Motor neuron (in vitro differentiated cells): ENCODE results near the gene ZFYVE28. TPM values are rescaled to one million over a fixed set of nuclear protein-coding genes. Genes with fewer than 3 reads are reported as not detected.

Source experiments
- ATAC-seq, 8 experiments: fragments of 200-7000 bp; cut with Tn5 transposase; replicated peaks in 6 of 8; 2 replicates each; pipeline ENCODE4 v1.8.0; 2021; ENCODE audit warnings: mild to moderate bottlenecking in 8 of 8, moderate library complexity in 8 of 8
- H3K27ac ChIP-seq, 2 donors: fragments of 250-450 bp; sonication (Bioruptor Pico); 2 replicates each; pipeline ENCODE4 v1.9.0; 2021; ENCODE audit warnings: antibody characterized with exemption in 2 of 2, mild to moderate bottlenecking in 2 of 2, moderate library complexity in 1 of 2
- H3K4me1 ChIP-seq, 2 donors: fragments of 250-450 bp; sonication (Bioruptor Pico); replicated peaks in 1 of 2; 2 replicates each; pipeline ENCODE4 v1.6.1; 2021; ENCODE audit warnings: antibody characterized with exemption in 2 of 2, mild to moderate bottlenecking in 2 of 2, moderate library complexity in 1 of 2
- H3K4me3 ChIP-seq, 5 donors: fragments of 250-450 bp; sonication (Bioruptor Pico); 2 replicates each; pipeline ENCODE4 v1.9.0; 2021; ENCODE audit warnings: antibody characterized with exemption in 5 of 5, mild to moderate bottlenecking in 5 of 5, moderate library complexity in 4 of 5
- WGBS, 10 experiments: fragments of 450-650 bp; shearing (Covaris generic); methylation state at CpG; one replicate each; pipeline ENCODE4 v1.0.0; 2022; 5-methylcytosine and 5-hydroxymethylcytosine counted together
- in situ Hi-C, 9 experiments: fragments of 400-800 bp; cut with MboI; loops; one replicate each; pipeline ENCODE4 v1.15.0; 2021; ENCODE audit warnings: low sequenced_read_pairs in 9 of 9, low pct_unique_long_range_greater_than_20kb in 2 of 9; ENCODE audit not compliant: unreplicated experiment in 9 of 9
- total RNA-seq, 8 experiments: library from RNA; unstranded; fragments of 300-600 nt; gene quantifications; 2 replicates each; pipeline versions ENCODE4 v1.2.3 to v1.2.4, GENCODE V29; 2022

Gene ZFYVE28
- total RNA-seq, 8 experiments from 2014 or later, result 1.1 to 8.2 (median 4.3) TPM

GRCh38 chr4:2273657-2274319 is 144.7 kb downstream of the ZFYVE28 start:
- in situ Hi-C loops, result no loop called here
- ATAC-seq, result peak in 3 of 8 experiments; percentile 12 to 38 (median 32)
- WGBS, 10 experiments, result 59 to 100% (median 72%) methylated on average over 1 to 3 of the region's 24 CpGs; no CpG with 5 or more reads in 6 of the 10 experiments

GRCh38 chr4:2273221-2273620 is 145.2 kb downstream of the ZFYVE28 start:
- H3K4me1 ChIP-seq, result peaks cover 3% of the 10 kb centered on the region in 2 donors
- ATAC-seq, result peak in 2 of 8 experiments; percentile 4 to 15
- 10 to 89% (median 80%) methylated on average over 2 to 6 of the region's 15 CpGs; no CpG with 5 or more reads in 5 of the 10 experiments for WGBS, 10 experiments
- in situ Hi-C loops, result no loop called here
- no peak overlapping the region for H3K27ac ChIP-seq
- no peak overlapping the region for H3K4me3 ChIP-seq

More at GRCh38 chr4:2273657-2274319, 144.7 kb downstream of the ZFYVE28 start:
- H3K4me1 ChIP-seq, result peaks cover 3% of the 10 kb centered on the region in 2 donors
- H3K4me3 ChIP-seq, result no peak overlapping the region
- no peak overlapping the region for H3K27ac ChIP-seq

- in situ Hi-C loops, result no loop called here
- 69 to 86% methylated on average over 3 of the region's 6 CpGs; no CpG with 5 or more reads in 8 of the 10 experiments for WGBS, 10 experiments
- no peak overlapping the region for H3K27ac ChIP-seq
- H3K4me1 ChIP-seq, result peaks cover 3% of the 10 kb centered on the region in 2 donors
- no peak for ATAC-seq
- H3K4me3 ChIP-seq, result no peak overlapping the region
Observed at GRCh38 chr4:2272828-2273120, 145.7 kb downstream of the ZFYVE28 start.

- H3K4me3 ChIP-seq, result no peak overlapping the region
- ATAC-seq, result peak in 2 of 8 experiments; percentile 8 to 17
- in situ Hi-C loops, result no loop called here
- 74 to 100% (median 85%) methylated on average over 2 to 5 of the region's 25 CpGs; no CpG with 5 or more reads in 5 of the 10 experiments for WGBS, 10 experiments
- no peak overlapping the region for H3K27ac ChIP-seq
- peaks cover 3% of the 10 kb centered on the region in 2 donors for H3K4me1 ChIP-seq
Observed at GRCh38 chr4:2272026-2272827, 146.2 kb downstream of the ZFYVE28 start.

GRCh38 chr4:2271279-2272025 is 147.0 kb downstream of the ZFYVE28 start:
- H3K4me1 ChIP-seq, result peaks cover 3% of the 10 kb centered on the region in 2 donors
- peak in 1 of 8 experiments; percentile 2 for ATAC-seq
- H3K27ac ChIP-seq, result no peak overlapping the region
- H3K4me3 ChIP-seq, result no peak overlapping the region
- in situ Hi-C loops, result no loop called here
- 100% methylated on average over 1 of the region's 27 CpGs; no CpG with 5 or more reads in 9 of the 10 experiments for WGBS, 10 experiments

- H3K4me1 ChIP-seq, result peaks cover 3 to 7% of the 10 kb centered on the region in 2 donors
- H3K27ac ChIP-seq, result no peak overlapping the region
- no peak for ATAC-seq
- in situ Hi-C loops, result no loop called here
- WGBS, 10 experiments, result 58% methylated on average over 2 of the region's 34 CpGs; no CpG with 5 or more reads in 9 of the 10 experiments
- no peak overlapping the region for H3K4me3 ChIP-seq
Observed at GRCh38 chr4:2270341-2271165, 147.9 kb downstream of the ZFYVE28 start.

GRCh38 chr4:2269618-2270163 is 148.8 kb downstream of the ZFYVE28 start:
- no peak overlapping the region for H3K4me3 ChIP-seq
- in situ Hi-C loops, result no loop called here
- no peak overlapping the region for H3K27ac ChIP-seq
- peaks cover 3 to 7% of the 10 kb centered on the region in 2 donors for H3K4me1 ChIP-seq
- 0 to 100% (median 80%) methylated on average over 1 to 3 of the region's 12 CpGs; no CpG with 5 or more reads in 2 of the 10 experiments for WGBS, 10 experiments
- peak in 1 of 8 experiments; percentile 24 for ATAC-seq

GRCh38 chr4:2269206-2269531 is 149.3 kb downstream of the ZFYVE28 start:
- no peak overlapping the region for H3K27ac ChIP-seq
- H3K4me1 ChIP-seq, result peaks cover 3 to 7% of the 10 kb centered on the region in 2 donors
- 40% methylated on average over 1 of the region's 6 CpGs; no CpG with 5 or more reads in 9 of the 10 experiments for WGBS, 10 experiments
- ATAC-seq, result peak in 1 of 8 experiments; percentile 9
- in situ Hi-C loops, result no loop called here
- no peak overlapping the region for H3K4me3 ChIP-seq

- WGBS, 10 experiments, result 30 to 82% (median 80%) methylated on average over 2 to 7 of the region's 22 CpGs; no CpG with 5 or more reads in 7 of the 10 experiments
- Histone ChIP-seq H3K4me1 (peaks cover 3 to 7% of the 10 kb centered on the region in 2 donors), H3K27ac (no peak overlapping the region), H3K4me3 (no peak overlapping the region)
- ATAC-seq, result no peak
- in situ Hi-C loops, result no loop called here
Observed at GRCh38 chr4:2268357-2269205, 149.9 kb downstream of the ZFYVE28 start.

- no peak for ATAC-seq
- WGBS, 10 experiments, result 92% methylated on average over 2 of the region's 12 CpGs; no CpG with 5 or more reads in 9 of the 10 experiments
- Histone ChIP-seq H3K27ac (no peak overlapping the region), H3K4me1 (peaks cover 3 to 7% of the 10 kb centered on the region in 2 donors), H3K4me3 (no peak overlapping the region)
- in situ Hi-C loops, result no loop called here
Observed at GRCh38 chr4:2267841-2268240, 150.6 kb downstream of the ZFYVE28 start.

- no peak for ATAC-seq
- 60 to 80% methylated on average over 1 to 2 of the region's 18 CpGs; no CpG with 5 or more reads in 8 of the 10 experiments for WGBS, 10 experiments
- in situ Hi-C loops, result no loop called here
- Histone ChIP-seq H3K4me3 (no peak overlapping the region), H3K4me1 (peaks cover 3 to 7% of the 10 kb centered on the region in 2 donors), H3K27ac (no peak overlapping the region)
Observed at GRCh38 chr4:2267320-2267811, 151.1 kb downstream of the ZFYVE28 start.
